IMR-90 (cell line): ENCODE results near the gene GGT5. TPM values are rescaled to one million over a fixed set of nuclear protein-coding genes. Genes with fewer than 3 reads are reported as not detected.
"Not testable (repeated sequence)": the region's sequence is repeated elsewhere in the genome, so short reads cannot be mapped to it uniquely, and the experiment has no call there.

ENCODE experiments used
- ATAC-seq: fragments of 200-7000 bp; cut with Tn5 transposase; 2 replicates; pipeline ENCODE4 v1.9.1; 2020; ENCODE audit warnings: low read depth, mild to moderate bottlenecking, moderate library complexity
- BruUV-seq: library from RNA; stranded (reverse); fragments of 400-500 nt; replicated peaks from 2 replicates; lab custom pipeline; 2021; lab: Mats Ljungman, UMichigan
- CTCF ChIA-PET: fragments of 300-600 bp; formaldehyde crosslinking; extraction: SDS; loops from one replicate; lab custom pipeline; 2021; ENCODE audit warnings: antibody characterized with exemption; lab: Yijun Ruan, JAX
- POLR2A ChIA-PET: fragments of 300-600 bp; sonication (Branson Sonifier 250); formaldehyde crosslinking; loops from one replicate; lab custom pipeline; 2022; ENCODE audit warnings: antibody characterized with exemption; ENCODE audit not compliant: unreplicated experiment; lab: Charles Lee
- DNase-seq: peaks from one replicate; pipeline ENCODE4 v3.0.0; 2013
- H2AFZ ChIP-seq: replicated peaks from 2 replicates; pipeline ENCODE3; 2013; ENCODE audit warnings: low read length, mild to moderate bottlenecking; ENCODE audit not compliant: poor library complexity
- H2AK5ac ChIP-seq: 2 replicates; pipeline ENCODE4 v1.6.1; 2013; ENCODE audit warnings: low read depth, low read length, inconsistent platforms
- H2AK9ac ChIP-seq: replicated peaks from 2 replicates; pipeline ENCODE3; 2013; ENCODE audit warnings: mild to moderate bottlenecking, low read depth, low read length, moderate library complexity; ENCODE audit not compliant: poor library complexity
- H2BK120ac ChIP-seq: 2 replicates; pipeline ENCODE4 v1.6.1; 2013; ENCODE audit warnings: low read depth, low read length, inconsistent platforms
- H2BK15ac ChIP-seq: 3 replicates; pipeline ENCODE4 v1.6.1; 2013; ENCODE audit warnings: low read depth, low read length, inconsistent platforms
- H2BK20ac ChIP-seq: 2 replicates; pipeline ENCODE4 v1.6.1; 2013; ENCODE audit warnings: low read depth, mild to moderate bottlenecking, inconsistent platforms, low read length, moderate library complexity
- H2BK5ac ChIP-seq: 2 replicates; pipeline ENCODE4 v1.6.1; 2013; ENCODE audit warnings: mild to moderate bottlenecking, low read depth, low read length, inconsistent platforms; ENCODE audit not compliant: poor library complexity, severe bottlenecking
- H3K14ac ChIP-seq: replicated peaks from 2 replicates; pipeline ENCODE4 v1.6.1; 2013; ENCODE audit warnings: low read depth, low read length, inconsistent platforms
- H3K18ac ChIP-seq: 2 replicates; pipeline ENCODE4 v1.6.1; 2013; ENCODE audit warnings: low read depth, low read length, control low read depth
- H3K23ac ChIP-seq: 2 replicates; pipeline ENCODE4 v1.6.1; 2013; ENCODE audit warnings: low read depth, low read length, inconsistent platforms
- H3K27ac ChIP-seq: 2 replicates; pipeline ENCODE4 v1.5.1; 2013; ENCODE audit warnings: mild to moderate bottlenecking, control low read depth, low read length; ENCODE audit not compliant: insufficient read depth
- H3K27me3 ChIP-seq: 2 replicates; pipeline ENCODE4 v1.6.1; 2013; ENCODE audit warnings: low read length; ENCODE audit not compliant: control insufficient read depth, insufficient read depth
- H3K36me3 ChIP-seq: 2 replicates; pipeline ENCODE4 v1.6.1; 2013; ENCODE audit warnings: low read length, mixed read lengths; ENCODE audit not compliant: control insufficient read depth, insufficient read depth
- H3K4ac ChIP-seq: 2 replicates; pipeline ENCODE4 v1.6.1; 2013; ENCODE audit warnings: low read depth, low read length, inconsistent platforms
- H3K4me1 ChIP-seq: 2 replicates; pipeline ENCODE4 v1.6.1; 2013; ENCODE audit warnings: low read length, mixed read lengths; ENCODE audit not compliant: control insufficient read depth, insufficient read depth
- H3K4me2 ChIP-seq: 2 replicates; pipeline ENCODE4 v1.6.1; 2013; ENCODE audit warnings: low read depth, mild to moderate bottlenecking, control low read depth, low read length, moderate library complexity
- H3K4me3 ChIP-seq: 2 replicates; pipeline ENCODE4 v1.5.1; 2013; ENCODE audit warnings: low read depth, mild to moderate bottlenecking, control low read depth, low read length, moderate library complexity; ENCODE audit not compliant: insufficient read depth
- H3K56ac ChIP-seq: 2 replicates; pipeline ENCODE4 v1.6.1; 2013; ENCODE audit warnings: low read length, inconsistent platforms; ENCODE audit not compliant: insufficient read depth; ENCODE audit errors: extremely low read depth
- H3K79me1 ChIP-seq, 2 experiments: 2 replicates each; pipeline ENCODE4 v1.6.1; 2013; ENCODE audit warnings: low read length in 2 of 2, inconsistent platforms in 1 of 2, low read depth in 1 of 2
- H3K9ac ChIP-seq: 2 replicates; pipeline ENCODE4 v1.6.1; 2013; ENCODE audit warnings: low read depth, low read length, control low read depth
- H3K9me1 ChIP-seq: 2 replicates; pipeline ENCODE4 v1.6.1; 2013; ENCODE audit warnings: low read length, inconsistent platforms; ENCODE audit not compliant: insufficient read depth
- H3K9me3 ChIP-seq: 2 replicates; pipeline ENCODE4 v1.6.1; 2013; ENCODE audit warnings: low read length; ENCODE audit not compliant: control insufficient read depth, insufficient read depth
- H4K20me1 ChIP-seq: 2 replicates; pipeline ENCODE4 v1.6.1; 2013; ENCODE audit warnings: low read length, inconsistent platforms; ENCODE audit not compliant: insufficient read depth
- H4K5ac ChIP-seq: 2 replicates; pipeline ENCODE4 v1.6.1; 2013; ENCODE audit warnings: mild to moderate bottlenecking, low read depth, low read length, control low read depth
- H4K8ac ChIP-seq, 2 experiments: 2 replicates each; pipeline ENCODE4 v1.6.1; 2013; ENCODE audit warnings: low read depth in 2 of 2, low read length in 2 of 2, control low read depth in 1 of 2, inconsistent platforms in 1 of 2
- H4K91ac ChIP-seq: 2 replicates; pipeline ENCODE4 v1.6.1; 2013; ENCODE audit warnings: low read depth, low read length, inconsistent platforms; ENCODE audit not compliant: insufficient read depth
- WGBS, 2 experiments: methylation state at CpG; one replicate each; pipeline versions ENCODE4 v1.1.5 to v1.1.7; 2013; ENCODE audit warnings: missing lambda C conversion rate in 2 of 2; ENCODE audit not compliant: insufficient read length in 1 of 2; ENCODE audit errors: extremely low coverage in 2 of 2; 5-methylcytosine and 5-hydroxymethylcytosine counted together
- dilution Hi-C: fragments of 300-500 bp; cut with HindIII; formaldehyde crosslinking; loops from one replicate; pipeline ENCODE4 v1.14.3; 2018; ENCODE audit warnings: low sequenced_read_pairs; ENCODE audit not compliant: unreplicated experiment
- in situ Hi-C: fragments of 300-500 bp; cut with MboI; formaldehyde crosslinking; loops from 3 replicates; pipeline ENCODE4 v1.14.3; 2019; ENCODE audit warnings: low sequenced_read_pairs, inconsistent platforms, mixed read lengths
- intact Hi-C: fragments of 100-400 bp; cut with micrococcal nuclease; formaldehyde crosslinking; loops from 2 replicates; pipeline ENCODE4 v1.10.0; 2022
- polyA plus RNA-seq, 3 experiments: library from polyadenylated mRNA; depleted of rRNA; stranded (reverse); fragments of >200 nt; gene quantifications; 2 replicates each; pipeline ENCODE4 v1.2.3, GENCODE V29; 2012; ENCODE audit warnings: low replicate concordance in 1 of 3
- total RNA-seq: library from RNA; depleted of rRNA; stranded (reverse); fragments of >200 nt; gene quantifications from 2 replicates; pipeline ENCODE4 v1.2.3, GENCODE V29; 2012

The GGT5 gene
- total and polyA plus RNA-seq, 2 of the 4 experiments (the other 2 are of a cell fraction) = 0.18 to 5.8 TPM

GRCh38 chr22:24213111-24213510 is 31.8 kb downstream of the GGT5 start:
- CTCF ChIA-PET, intact Hi-C loops: not testable (repeated sequence)

GRCh38 chr22:24211716-24212115 is 33.2 kb downstream of the GGT5 start:
- in situ Hi-C loops, H2BK15ac ChIP-seq, DNase-seq: not testable (repeated sequence)

More at GRCh38 chr22:24213111-24213510, 31.8 kb downstream of the GGT5 start:
- H3K36me3 ChIP-seq, H2BK15ac ChIP-seq, BruUV-seq, DNase-seq, H2AFZ ChIP-seq, H3K18ac ChIP-seq, H4K8ac ChIP-seq, H3K4me2 ChIP-seq, H3K4ac ChIP-seq, H2AK5ac ChIP-seq, H4K20me1 ChIP-seq, H3K9ac ChIP-seq, H3K56ac ChIP-seq, H3K23ac ChIP-seq, H3K27me3 ChIP-seq, H3K4me3 ChIP-seq, dilution Hi-C loops, H3K4me1 ChIP-seq, H4K5ac ChIP-seq, H3K9me1 ChIP-seq, in situ Hi-C loops, H3K9me3 ChIP-seq, H3K14ac ChIP-seq, H3K79me1 ChIP-seq, H3K27ac ChIP-seq, H2BK5ac ChIP-seq, H4K91ac ChIP-seq, H2BK120ac ChIP-seq, ATAC-seq, H2AK9ac ChIP-seq, H2BK20ac ChIP-seq: not testable (repeated sequence)
- WGBS, 2 experiments = no CpG with 5 or more reads among the region's 9 CpGs
- POLR2A ChIA-PET = interaction anchor here (0.6 kb wide), 1 partner anchor 37 kb away, joined by 14 read pairs; no protein-coding TSS in a partner anchor

More at GRCh38 chr22:24211716-24212115, 33.2 kb downstream of the GGT5 start:
- H3K56ac ChIP-seq, dilution Hi-C loops, CTCF ChIA-PET, H3K4me2 ChIP-seq, POLR2A ChIA-PET, H2AFZ ChIP-seq, H2AK9ac ChIP-seq, H2BK20ac ChIP-seq, H3K36me3 ChIP-seq, H3K27ac ChIP-seq, ATAC-seq, H3K23ac ChIP-seq, BruUV-seq, H2BK5ac ChIP-seq, H3K14ac ChIP-seq, H4K91ac ChIP-seq, H4K5ac ChIP-seq, H3K27me3 ChIP-seq, H4K20me1 ChIP-seq, H3K18ac ChIP-seq, H2AK5ac ChIP-seq, H3K9ac ChIP-seq, H3K9me1 ChIP-seq, H3K79me1 ChIP-seq, H3K4me3 ChIP-seq, H3K4ac ChIP-seq, H2BK120ac ChIP-seq, H3K9me3 ChIP-seq, H4K8ac ChIP-seq, intact Hi-C loops: not testable (repeated sequence)
- no CpG with 5 or more reads among the region's 6 CpGs for WGBS, 2 experiments
- H3K4me1 ChIP-seq = peaks cover 17% of the 10 kb centered on the region
